A549 (cell line): ENCODE data around the gene PLD1.

ENCODE experiments used
- CBX2 ChIP-seq: fragments of 200-600 bp; sonication (generic); IDR thresholded peaks from 2 replicates; pipeline ENCODE4 v1.6.1; 2016; ENCODE audit warnings: low read depth, mild to moderate bottlenecking, borderline replicate concordance
- CTCF ChIP-seq: fragments of >200 bp; sonication (Bioruptor Twin); formaldehyde crosslinking; IDR thresholded peaks from 3 replicates; pipeline ENCODE4 v1.5.1; 2016
- JUNB ChIP-seq: fragments of >200 bp; sonication (Bioruptor Twin); formaldehyde crosslinking; IDR thresholded peaks from 2 replicates; pipeline ENCODE4 v1.6.1; 2016

DNA sequence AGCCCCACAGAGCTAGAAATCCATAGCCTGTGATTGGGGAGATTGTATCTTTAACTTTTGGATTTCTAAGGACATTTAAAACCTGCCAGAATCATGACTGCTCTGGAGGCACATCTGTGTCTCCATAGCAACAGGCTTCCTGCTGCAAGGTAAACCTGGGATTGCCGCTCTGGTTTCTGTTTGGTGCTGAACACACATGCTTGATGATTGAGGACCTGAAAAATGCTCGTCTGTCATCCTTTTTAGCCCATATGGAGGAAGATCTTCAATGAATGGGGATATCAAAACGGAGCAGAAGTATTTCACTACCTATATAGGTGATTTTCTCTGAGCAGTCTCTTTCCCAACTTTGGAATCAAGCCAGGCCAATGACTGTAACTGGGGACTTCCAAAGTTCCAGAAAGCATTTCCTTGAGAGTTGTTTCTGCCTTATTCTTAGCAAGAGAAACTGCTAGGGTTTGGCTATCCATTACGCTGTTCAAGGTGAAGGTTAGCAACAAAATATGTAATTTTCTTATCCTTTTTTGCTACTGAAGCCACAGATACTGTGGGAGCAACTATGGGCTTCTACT, 253.6 kb downstream of the PLD1 start:
- TF ChIP-seq CBX2 (no peak), CTCF (no peak), JUNB (no peak)
